Ovary (tissue), 9 donors: ENCODE results near the gene ARHGDIB. TPM values are rescaled to one million over a fixed set of nuclear protein-coding genes. Genes with fewer than 3 reads are reported as not detected.

ENCODE experiments used
- DNase-seq, 5 donors: peaks; one replicate each; pipeline ENCODE4 v3.0.0-alpha.2; 2019 to 2020
- H3K27ac ChIP-seq, 2 donors: fragments of 200-600 bp; one replicate each; pipeline versions ENCODE4 v1.5.1 to v1.8.0; 2019 to 2022
- H3K27me3 ChIP-seq: fragments of 200-600 bp; one replicate; pipeline ENCODE4 v1.8.0; 2022
- H3K36me3 ChIP-seq: fragments of 200-600 bp; sonication (generic); one replicate; pipeline ENCODE4 v1.5.1; 2019
- H3K4me1 ChIP-seq: one replicate; pipeline ENCODE4 v1.8.1; 2013; ENCODE audit warnings: mild to moderate bottlenecking, moderate library complexity; ENCODE audit not compliant: insufficient read depth
- H3K4me3 ChIP-seq: fragments of 200-600 bp; sonication (generic); one replicate; pipeline ENCODE4 v1.5.1; 2017
- H3K9me3 ChIP-seq, 2 donors: fragments of 200-600 bp in 1 of 2; sonication (generic) in 1 of 2; one replicate each; pipeline versions ENCODE4 v1.5.1 to v1.8.1; 2013 to 2019; ENCODE audit warnings: mild to moderate bottlenecking in 1 of 2, moderate library complexity in 1 of 2
- CTCF ChIP-seq, 3 donors: fragments of 450-650 bp in 2 of 3; fragments of 200-600 bp in 1 of 3; IDR thresholded peaks; one replicate each; pipeline versions ENCODE4 v1.5.1 to v1.8.0; 2016 to 2022; ENCODE audit warnings: antibody characterized with exemption in 3 of 3, mild to moderate bottlenecking in 1 of 3
- EP300 ChIP-seq: sonication (generic); formaldehyde crosslinking; IDR thresholded peaks from one replicate; pipeline ENCODE4 v1.6.1; 2017; ENCODE audit warnings: antibody characterized with exemption
- POLR2A ChIP-seq: fragments of 450-650 bp; IDR thresholded peaks from one replicate; pipeline ENCODE4 v1.6.1; 2017; ENCODE audit warnings: antibody characterized with exemption, mild to moderate bottlenecking, moderate library complexity
- WGBS, 3 donors: extraction: QIAGEN DNeasy Blood & Tissue Kit in 1 of 3; methylation state at CpG; one replicate each; pipeline versions ENCODE4 v1.1.5 to v1.1.7; 2013 to 2017; 5-methylcytosine and 5-hydroxymethylcytosine counted together
- intact Hi-C, 4 donors: fragments of 100-400 bp; cut with DNase I; formaldehyde crosslinking; loops; one replicate each; pipeline versions ENCODE4 v1.11.0 to v1.15.1; 2022 to 2023
- polyA plus RNA-seq, 2 donors: library from polyadenylated mRNA; stranded (reverse); fragments of 200-250 nt in 1 of 2; fragments of 350-450 nt in 1 of 2; fragmentation: Illumina TruSeq in 1 of 2; extraction: RNeasy Lipid Tissue Mini Kit (QIAGEN cat#74804) in 1 of 2; gene quantifications; one replicate each; pipeline ENCODE4 v1.2.3, GENCODE V29; 2013 to 2014
- total RNA-seq, 7 donors: library from RNA; depleted of rRNA in 2 of 7; stranded (reverse); fragments of >200 nt in 2 of 7; fragmentation: NEBNext Ultra II Directional in 3 of 7; extraction: Animal tissue kit (Norgen Biotek cat#: 25700) in 3 of 7; gene quantifications; one replicate each; pipeline versions ENCODE4 v1.1.0 to v1.2.4, GENCODE V29; 2016 to 2023
- donor health status: DM: no; HTN: no; CAD: no; lungs with moderate emphysema.
- donor health status: DM: no; HTN: no; CAD: no.
- donor health status: Bipolar disorder and iron deficiency.
- donor health status: DM: yes; HTN: yes; CAD: no.
- donor health status: DM: no; HTN: no; CAD: no.
- donor health status: DM: yes; HTN: yes; CAD: no.

Gene ARHGDIB
- total and polyA plus RNA-seq, 9 donors: 16.0 to 212 (median 36.6) TPM

- DNase-seq: no peak
- no peak overlapping the region for H3K27ac ChIP-seq
- no peak for TF ChIP-seq POLR2A
- TF ChIP-seq CTCF (IDR thresholded peaks at IDR 0.05): no peak
- TF ChIP-seq EP300: no peak
- H3K9me3 ChIP-seq: no peaks in the 10 kb centered on the region
- no peaks in the 10 kb centered on the region for H3K27me3 ChIP-seq
- no peaks in the 10 kb centered on the region for H3K36me3 ChIP-seq
- 89 to 93% (median 91%) methylated on average over 3 of the region's 3 CpGs for WGBS, 3 donors
- no peak overlapping the region for H3K4me3 ChIP-seq
- intact Hi-C loops: loop anchor here in 1 of 4 donors (10.0 kb wide), 1 partner anchor 48 kb away; no protein-coding TSS in a partner anchor
- no peaks in the 10 kb centered on the region for H3K4me1 ChIP-seq
These were observed 24.4 kb downstream of the ARHGDIB start for GRCh38 chr12:14937014-14937413.

- TF ChIP-seq CTCF (IDR thresholded peaks at IDR 0.05): no peak
- no peak for TF ChIP-seq EP300
- TF ChIP-seq POLR2A: no peak
- WGBS, 3 donors: 92 to 94% (median 94%) methylated on average over 6 of the region's 6 CpGs
- Histone ChIP-seq H3K36me3 (no peaks in the 10 kb centered on the region), H3K4me1 (no peaks in the 10 kb centered on the region), H3K9me3 (no peaks in the 10 kb centered on the region), H3K4me3 (no peak overlapping the region), H3K27me3 (no peaks in the 10 kb centered on the region), H3K27ac (no peak overlapping the region)
- intact Hi-C loops: loop anchor here in 1 of 4 donors (10.0 kb wide), 1 partner anchor 48 kb away; no protein-coding TSS in a partner anchor
- no peak for DNase-seq
These were observed 25.1 kb downstream of the ARHGDIB start for GRCh38 chr12:14936224-14936861.

- Histone ChIP-seq H3K4me1 (no peaks in the 10 kb centered on the region), H3K9me3 (no peaks in the 10 kb centered on the region), H3K36me3 (no peaks in the 10 kb centered on the region), H3K27me3 (no peaks in the 10 kb centered on the region), H3K27ac (no peak overlapping the region), H3K4me3 (no peak overlapping the region)
- no peak for DNase-seq
- intact Hi-C loops: loop anchor here in 1 of 4 donors (10.0 kb wide), 1 partner anchor 50 kb away; no protein-coding TSS in a partner anchor
- WGBS, 3 donors: 27 to 41% (median 39%) methylated on average over 4 of the region's 4 CpGs
- TF ChIP-seq POLR2A (no peak), CTCF (IDR thresholded peaks at IDR 0.05) (no peak), EP300 (no peak)
These were observed 26.4 kb downstream of the ARHGDIB start for GRCh38 chr12:14935031-14935430.

GRCh38 chr12:14934511-14934910, 26.9 kb downstream of the ARHGDIB start:
- intact Hi-C loops: loop anchor here in 1 of 4 donors (10.0 kb wide), 1 partner anchor 50 kb away; no protein-coding TSS in a partner anchor
- Histone ChIP-seq H3K4me3 (no peak overlapping the region), H3K4me1 (no peaks in the 10 kb centered on the region), H3K27me3 (no peaks in the 10 kb centered on the region), H3K9me3 (no peaks in the 10 kb centered on the region), H3K27ac (no peak overlapping the region), H3K36me3 (no peaks in the 10 kb centered on the region)
- TF ChIP-seq POLR2A (no peak), CTCF (IDR thresholded peaks at IDR 0.05) (no peak), EP300 (no peak)
- WGBS, 3 donors: 92 to 99% (median 98%) methylated on average over 2 of the region's 2 CpGs
- no peak for DNase-seq
